ENCODE measurements around the gene IQCC. TPM values are rescaled to one million over a fixed set of nuclear protein-coding genes. Genes with fewer than 3 reads are reported as not detected.

Gene IQCC
- total RNA-seq, 2 experiments from 2014 or later, result 6.1 to 6.3 TPM

- Mint-ChIP-seq H3K9me3 (ENCODE audit: insufficient read depth) (no peaks in the 10 kb centered on the region), H3K27ac (no peak overlapping the region), H3K27me3 (ENCODE audit: low read depth) (no peaks in the 10 kb centered on the region), H3K36me3 (ENCODE audit: low read depth) (peaks cover 27% of the 10 kb centered on the region), H3K4me3 (no peak overlapping the region), H3K4me1 (ENCODE audit: low read depth) (peaks cover 32% of the 10 kb centered on the region)
- POLR2A ChIA-PET, result no interaction called here
- CTCF ChIA-PET, result interaction anchor here (4.3 kb wide), 1 partner anchor 7 kb away, joined by 47 read pairs; no protein-coding TSS in a partner anchor
- DNase-seq (no peak), ATAC-seq (no peak)
These were observed 3.0 kb downstream of the IQCC start for GRCh38 chr1:32208469-32208868.

GRCh38 chr1:32208891-32209328, 3.4 kb downstream of the IQCC start, which contains the start of gene DCDC2B:
Gene DCDC2B, plus strand, starts transcription at chr1:32209089. Its CDS starts 5 bp downstream, at chr1:32209094.
- ChIA-PET POLR2A (no interaction called here), CTCF (interaction anchor here (2.5 kb wide), 1 partner anchor 39 kb away, joined by 8 read pairs; the partner anchor contains the start of gene FAM167B)
- H3K36me3 Mint-ChIP-seq (ENCODE audit: low read depth), result peaks cover 23% of the 10 kb centered on the region
- ATAC-seq (no peak), DNase-seq (no peak)
- H3K27ac Mint-ChIP-seq, result no peak within 1 kb of the TSS
- H3K4me3 Mint-ChIP-seq, result no peak within 1 kb of the TSS
- peaks cover 28% of the 10 kb centered on the region for H3K4me1 Mint-ChIP-seq (ENCODE audit: low read depth)
- no peaks in the 10 kb centered on the region for H3K9me3 Mint-ChIP-seq (ENCODE audit: insufficient read depth)
- no peaks in the 10 kb centered on the region for H3K27me3 Mint-ChIP-seq (ENCODE audit: low read depth)

GRCh38 chr1:32215629-32216480, 10.4 kb downstream of the IQCC start:
- CTCF ChIA-PET, result interaction anchor here (0.7 to 4.3 kb wide), 61 partner anchors 9 to 303 kb away, joined by 3 to 58 read pairs (median 5); partner anchors contain the start of genes BSDC1, CCDC28B, FAM167B and HDAC1
- POLR2A ChIA-PET, result interaction anchor here (0.8 to 3.3 kb wide), 8 partner anchors 10 to 203 kb away, joined by 3 to 22 read pairs (median 4); partner anchors contain the start of genes CCDC28B, HDAC1, IQCC and LCK
- peak overlapping the region; percentile 43 for H3K27ac Mint-ChIP-seq
- DNase-seq, result peak; percentile 74
- no peaks in the 10 kb centered on the region for H3K9me3 Mint-ChIP-seq (ENCODE audit: insufficient read depth)
- no peak overlapping the region for H3K4me3 Mint-ChIP-seq
- peaks cover 2% of the 10 kb centered on the region for H3K36me3 Mint-ChIP-seq (ENCODE audit: low read depth)
- peaks cover 15% of the 10 kb centered on the region for H3K4me1 Mint-ChIP-seq (ENCODE audit: low read depth)
- peak; percentile 90 for ATAC-seq
- no peaks in the 10 kb centered on the region for H3K27me3 Mint-ChIP-seq (ENCODE audit: low read depth)

GRCh38 chr1:32216566-32216965, 11.1 kb downstream of the IQCC start:
- Mint-ChIP-seq H3K27ac (no peak overlapping the region), H3K9me3 (ENCODE audit: insufficient read depth) (no peaks in the 10 kb centered on the region), H3K36me3 (ENCODE audit: low read depth) (peaks cover 2% of the 10 kb centered on the region), H3K4me1 (ENCODE audit: low read depth) (peaks cover 22% of the 10 kb centered on the region), H3K4me3 (no peak overlapping the region), H3K27me3 (ENCODE audit: low read depth) (no peaks in the 10 kb centered on the region)
- ChIA-PET POLR2A (interaction anchor here (1.1 to 3.3 kb wide), 4 partner anchors 11 to 155 kb away, joined by 4 to 22 read pairs (median 7); partner anchors contain the start of genes CCDC28B, IQCC and LCK), CTCF (interaction anchor here (0.8 to 4.3 kb wide), 38 partner anchors 10 to 303 kb away, joined by 3 to 58 read pairs (median 6); partner anchors contain the start of genes BSDC1, CCDC28B, FAM167B and HDAC1)
- ATAC-seq (no peak), DNase-seq (no peak)

GRCh38 chr1:32219022-32219421, 13.6 kb downstream of the IQCC start:
- H3K4me1 Mint-ChIP-seq (ENCODE audit: low read depth), result peaks cover 36% of the 10 kb centered on the region
- no peak for DNase-seq
- no peak for ATAC-seq
- CTCF ChIA-PET, result no interaction called here
- H3K9me3 Mint-ChIP-seq (ENCODE audit: insufficient read depth), result no peaks in the 10 kb centered on the region
- POLR2A ChIA-PET, result interaction anchor here (1.1 to 1.7 kb wide), 2 partner anchors 13 to 31 kb away, joined by 3 to 4 read pairs; no protein-coding TSS in a partner anchor
- no peak overlapping the region for H3K4me3 Mint-ChIP-seq
- H3K27ac Mint-ChIP-seq, result no peak overlapping the region
- H3K27me3 Mint-ChIP-seq (ENCODE audit: low read depth), result no peaks in the 10 kb centered on the region
- peaks cover 9% of the 10 kb centered on the region for H3K36me3 Mint-ChIP-seq (ENCODE audit: low read depth)

GRCh38 chr1:32220746-32221580, 15.5 kb downstream of the IQCC start:
- ATAC-seq, result no peak
- DNase-seq, result no peak
- Mint-ChIP-seq H3K4me3 (peak overlapping the region; percentile 97), H3K9me3 (ENCODE audit: insufficient read depth) (no peaks in the 10 kb centered on the region), H3K27me3 (ENCODE audit: low read depth) (no peaks in the 10 kb centered on the region), H3K36me3 (ENCODE audit: low read depth) (peaks cover 19% of the 10 kb centered on the region), H3K4me1 (ENCODE audit: low read depth) (peaks cover 34% of the 10 kb centered on the region), H3K27ac (peak overlapping the region; percentile 98)
- CTCF ChIA-PET, result interaction anchor here (1.0 to 5.5 kb wide), 3 partner anchors 20 to 101 kb away, joined by 3 to 26 read pairs (median 3); partner anchors contain the start of gene FAM167B
- POLR2A ChIA-PET, result interaction anchor here (1.3 to 3.3 kb wide), 5 partner anchors 9 to 115 kb away, joined by 4 to 13 read pairs (median 4); partner anchors contain the start of genes HDAC1 and MARCKSL1

GRCh38 chr1:32221581-32221979, 16.1 kb downstream of the IQCC start:
- Mint-ChIP-seq H3K36me3 (ENCODE audit: low read depth) (peaks cover 23% of the 10 kb centered on the region), H3K27me3 (ENCODE audit: low read depth) (no peaks in the 10 kb centered on the region), H3K4me3 (peak overlapping the region; percentile 97), H3K4me1 (ENCODE audit: low read depth) (peaks cover 31% of the 10 kb centered on the region), H3K9me3 (ENCODE audit: insufficient read depth) (no peaks in the 10 kb centered on the region), H3K27ac (peak overlapping the region; percentile 98)
- CTCF ChIA-PET, result interaction anchor here (1.2 to 5.5 kb wide), 2 partner anchors 27 to 100 kb away, joined by 3 to 26 read pairs; partner anchors contain the start of gene FAM167B
- POLR2A ChIA-PET, result interaction anchor here (1.3 to 3.3 kb wide), 5 partner anchors 10 to 114 kb away, joined by 4 to 13 read pairs (median 4); partner anchors contain the start of genes HDAC1 and MARCKSL1
- DNase-seq (no peak), ATAC-seq (no peak)

- CTCF ChIA-PET, result interaction anchor here (0.9 to 5.5 kb wide), 2 partner anchors 26 to 35 kb away, joined by 3 to 26 read pairs; partner anchors contain the start of gene FAM167B
- Mint-ChIP-seq H3K4me1 (ENCODE audit: low read depth) (peaks cover 31% of the 10 kb centered on the region), H3K27me3 (ENCODE audit: low read depth) (no peaks in the 10 kb centered on the region), H3K4me3 (peak within 1 kb of the TSS; percentile 97), H3K9me3 (ENCODE audit: insufficient read depth) (no peaks in the 10 kb centered on the region), H3K36me3 (ENCODE audit: low read depth) (peaks cover 23% of the 10 kb centered on the region), H3K27ac (peak within 1 kb of the TSS; percentile 98)
- POLR2A ChIA-PET, result interaction anchor here (1.0 to 3.3 kb wide), 6 partner anchors 10 to 113 kb away, joined by 3 to 13 read pairs (median 4); partner anchors contain the start of genes CCDC28B and MARCKSL1
- DNase-seq (peak; percentile 96), ATAC-seq (peak; percentile 86)
These were observed 16.7 kb downstream of the IQCC start, which contains the start of the genes EIF3I and TMEM234 for GRCh38 chr1:32221980-32222755. Gene EIF3I, plus strand, starts transcription at chr1:32222407. Its CDS starts 35 bp downstream, at chr1:32222442. Gene TMEM234, minus strand, starts transcription at chr1:32222353. Its CDS starts 31 bp downstream, at chr1:32222322.

- Mint-ChIP-seq H3K27me3 (ENCODE audit: low read depth) (no peaks in the 10 kb centered on the region), H3K4me1 (ENCODE audit: low read depth) (peaks cover 31% of the 10 kb centered on the region), H3K4me3 (peak overlapping the region; percentile 97), H3K27ac (peak overlapping the region; percentile 98), H3K36me3 (ENCODE audit: low read depth) (peaks cover 38% of the 10 kb centered on the region), H3K9me3 (ENCODE audit: insufficient read depth) (no peaks in the 10 kb centered on the region)
- ChIA-PET POLR2A (no interaction called here), CTCF (interaction anchor here (1.1 to 5.5 kb wide), 4 partner anchors 17 to 68 kb away, joined by 3 to 26 read pairs (median 6); partner anchors contain the start of genes FAM167B and HDAC1)
- DNase-seq (no peak), ATAC-seq (no peak)
These were observed 18.2 kb downstream of the IQCC start for GRCh38 chr1:32223683-32224082.

- peaks cover 31% of the 10 kb centered on the region for H3K4me1 Mint-ChIP-seq (ENCODE audit: low read depth)
- no peaks in the 10 kb centered on the region for H3K27me3 Mint-ChIP-seq (ENCODE audit: low read depth)
- CTCF ChIA-PET, result interaction anchor here (1.1 to 5.5 kb wide), 3 partner anchors 16 to 66 kb away, joined by 3 to 26 read pairs (median 8); partner anchors contain the start of gene FAM167B
- peak overlapping the region; percentile 80 for H3K27ac Mint-ChIP-seq
- H3K4me3 Mint-ChIP-seq, result peak overlapping the region; percentile 42
- DNase-seq (no peak), ATAC-seq (no peak)
- peaks cover 44% of the 10 kb centered on the region for H3K36me3 Mint-ChIP-seq (ENCODE audit: low read depth)
- H3K9me3 Mint-ChIP-seq (ENCODE audit: insufficient read depth), result no peaks in the 10 kb centered on the region
- POLR2A ChIA-PET, result no interaction called here
These were observed 18.8 kb downstream of the IQCC start for GRCh38 chr1:32224285-32224684.
